ENCODE results near the gene FAM47A.

DNA sequence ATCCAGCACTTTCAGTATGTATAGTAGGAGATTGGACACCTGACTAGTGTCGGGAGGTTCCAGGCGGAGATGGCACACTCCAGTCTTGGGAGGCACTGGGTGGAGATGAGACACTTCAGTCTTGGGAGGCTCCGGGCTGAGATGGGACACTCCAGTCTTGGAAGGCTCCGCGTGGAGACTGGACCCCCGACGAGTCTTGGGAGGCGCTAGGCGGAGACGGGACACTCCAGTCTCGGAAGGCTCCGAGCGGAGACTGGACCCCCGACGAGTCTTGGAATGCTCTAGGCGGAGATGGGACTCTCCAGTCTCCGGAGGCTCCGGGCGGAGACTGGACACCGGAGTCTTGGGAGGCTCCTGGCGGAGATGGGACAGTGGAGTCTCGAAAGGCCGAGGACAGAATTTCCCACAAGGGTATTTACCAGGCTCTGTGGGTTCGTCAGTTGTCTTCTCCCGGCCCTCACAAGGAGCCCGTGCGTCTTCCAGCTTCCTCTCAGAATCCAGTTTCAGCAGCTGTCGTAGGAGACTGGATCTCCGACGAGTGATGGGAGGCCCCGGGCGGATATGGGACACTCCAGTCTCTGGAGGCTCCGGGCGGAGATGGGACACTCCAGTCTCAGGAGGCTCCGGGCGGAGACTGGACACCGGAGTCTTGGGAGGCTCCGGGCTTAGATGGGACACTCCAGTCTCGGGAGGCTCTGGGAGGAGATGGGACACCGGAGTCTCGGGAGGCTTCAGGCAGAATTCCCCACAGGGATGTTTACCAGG lies 952 bp downstream of the FAM47A start:
- no peak for TF ChIP-seq CTCF (conservative IDR thresholded peaks at IDR 0.05; ENCODE audit: low read length)
- TF ChIP-seq EZH2phosphoT487 (IDR thresholded peaks at IDR 0.05; ENCODE audit: borderline replicate concordance, low read depth, low read length), result no peak
